Fibroblast of pulmonary artery (primary cell): Measurements from ENCODE around the gene TGM1.

Experiments
- DNase-seq: peaks from one replicate; pipeline ENCODE4 v3.0.0-alpha.2; 2010; ENCODE audit warnings: low read depth
- H3K4me3 ChIP-seq: replicated peaks from 2 replicates; pipeline ENCODE4 v1.5.1; 2011; ENCODE audit warnings: low read depth, mild to moderate bottlenecking, control low read depth, low read length, moderate library complexity
- CTCF ChIP-seq: IDR thresholded peaks from 2 replicates; pipeline ENCODE4 v1.5.1; 2011; ENCODE audit warnings: mild to moderate bottlenecking, control low read depth, low read length, inconsistent platforms; ENCODE audit errors: missing control alignments

TGM1 gene

GRCh38 chr14:24254630-24255392 is 8.2 kb downstream of the TGM1 start:
- H3K4me3 ChIP-seq = no peak overlapping the region
- DNase-seq = no peak
- no peak for TF ChIP-seq CTCF

GRCh38 chr14:24253936-24254335 is 9.0 kb downstream of the TGM1 start:
- no peak overlapping the region for H3K4me3 ChIP-seq
- DNase-seq = no peak
- TF ChIP-seq CTCF = no peak

- DNase-seq = no peak
- no peak overlapping the region for H3K4me3 ChIP-seq
- no peak for TF ChIP-seq CTCF
These were observed 10.5 kb downstream of the TGM1 start for GRCh38 chr14:24252289-24253124.

- no peak overlapping the region for H3K4me3 ChIP-seq
- peak; percentile 54 for DNase-seq
- peak; percentile 34 for TF ChIP-seq CTCF
These were observed 11.1 kb downstream of the TGM1 start for GRCh38 chr14:24251880-24252288.

GRCh38 chr14:24250354-24250753 is 12.6 kb downstream of the TGM1 start:
- no peak for DNase-seq
- H3K4me3 ChIP-seq = no peak overlapping the region
- TF ChIP-seq CTCF = no peak

GRCh38 chr14:24249230-24250021 is 13.6 kb downstream of the TGM1 start:
- no peak for DNase-seq
- H3K4me3 ChIP-seq = no peak overlapping the region
- TF ChIP-seq CTCF = no peak
